ENCODE measurements around the gene GLIS1. TPM values are rescaled to one million over a fixed set of nuclear protein-coding genes. Genes with fewer than 3 reads are reported as not detected.

GLIS1 gene
- total and polyA plus RNA-seq, 2 of the 8 experiments (the other 6 are each of a cell fraction or from before 2014, with no cell fraction given): 0.15 to 0.22 TPM

GRCh38 chr1:53616511-53616910 is 122.5 kb downstream of the GLIS1 start:
- no peak for FAIRE-seq
- CTCF ChIA-PET (ENCODE audit: partially characterized antibody): interaction anchor here (0.7 to 3.7 kb wide), 22 partner anchors 10 to 145 kb away, joined by 3 to 18 read pairs (median 4); no protein-coding TSS in a partner anchor
- H3K79me2 ChIP-seq (ENCODE audit: control insufficient read depth in 1 of 2, insufficient read depth in 2 of 2, low read length in 2 of 2): no peaks in the 10 kb centered on the region
- TF ChIP-seq USF2 (IDR thresholded peaks at IDR 0.05; ENCODE audit: low read length) (no peak), MAFK (IDR thresholded peaks at IDR 0.05; ENCODE audit: low read depth, low read length) (no peak), SP1 (IDR thresholded peaks at IDR 0.05; ENCODE audit: low read depth, low read length) (no peak), RNF2 (IDR thresholded peaks at IDR 0.05; ENCODE audit: borderline replicate concordance, low read depth, low read length, missing control alignments, poor library complexity, severe bottlenecking) (no peak), NRF1 (IDR thresholded peaks at IDR 0.05; ENCODE audit: low read depth, low read length) (no peak), TCF12 (IDR thresholded peaks at IDR 0.05; ENCODE audit: low read depth, low read length) (no peak), CBX8 (IDR thresholded peaks at IDR 0.05; ENCODE audit: borderline replicate concordance, low read depth, low read length) (no peak), TEAD4 (IDR thresholded peaks at IDR 0.05; ENCODE audit: low read depth, low read length) (no peak), EZH2 (IDR thresholded peaks at IDR 0.05; ENCODE audit: low read depth, low read length, severe bottlenecking) (no peak), GABPA (IDR thresholded peaks at IDR 0.05; ENCODE audit: borderline replicate concordance, insufficient read depth, low read length) (no peak), RFX5 (IDR thresholded peaks at IDR 0.05; ENCODE audit: borderline replicate concordance, low read depth, low read length) (no peak), POLR2AphosphoS5 (IDR thresholded peaks at IDR 0.05; ENCODE audit: low read depth, low read length) (no peak), EP300 (IDR thresholded peaks at IDR 0.05; ENCODE audit: borderline replicate concordance in 1 of 2, low read depth in 2 of 2, low read length in 2 of 2) (no peak)

More at GRCh38 chr1:53616511-53616910, 122.5 kb downstream of the GLIS1 start:
- no peaks in the 10 kb centered on the region; a peak in 1 of 4 replicates for H3K9me3 ChIP-seq (ENCODE audit: insufficient read depth in 2 of 2, low read depth in 1 of 2, low read length in 1 of 2)
- no peaks in the 10 kb centered on the region for H4K20me1 ChIP-seq (replicated peaks in 1 of 2; ENCODE audit: control insufficient read depth in 1 of 2, insufficient read depth in 2 of 2, low read length in 2 of 2)
- H2BK120ac ChIP-seq (replicated peaks; ENCODE audit: low read depth, low read length): no peak overlapping the region
- H3K9ac ChIP-seq (replicated peaks in 1 of 4; ENCODE audit: extremely low read depth in 1 of 4, low read depth in 3 of 4, low read length in 3 of 4): no peak overlapping the region
- POLR2A ChIA-PET (ENCODE audit: partially characterized antibody): no interaction called here
- H2BK12ac ChIP-seq (ENCODE audit: low read depth, low read length): no peak overlapping the region
- H3K23ac ChIP-seq (ENCODE audit: insufficient read length): no peak overlapping the region
- H4K91ac ChIP-seq (replicated peaks; ENCODE audit: insufficient read length, low read length): no peak overlapping the region
- DNase-seq (ENCODE audit: low read depth in 1 of 2, low spot score in 2 of 2): no peak
- no peak overlapping the region for H3K56ac ChIP-seq (replicated peaks; ENCODE audit: insufficient read length, low read depth, low read length)
- H3K4me3 ChIP-seq (ENCODE audit: extremely low read depth in 1 of 4, insufficient read depth in 2 of 4, low read depth in 3 of 4, low read length in 4 of 4): no peak overlapping the region
- WGBS, 2 experiments (ENCODE audit: extremely low coverage in 1 of 2, insufficient coverage in 1 of 2, insufficient read length in 1 of 2, insufficient replicate concordance in 2 of 2, low coverage in 1 of 2, low lambda C conversion rate in 2 of 2, missing lambda C conversion rate in 1 of 2): 65% methylated on average over 5 of the region's 5 CpGs; no CpG with 5 or more reads in 1 of the 2 experiments
- no peak overlapping the region for H2BK20ac ChIP-seq (ENCODE audit: low read length)
- H4K5ac ChIP-seq (ENCODE audit: insufficient read length, low read depth, low read length): no peak overlapping the region
- H3K27me3 ChIP-seq (replicated peaks in 1 of 4; ENCODE audit: control insufficient read depth in 3 of 4, extremely low read depth in 1 of 4, insufficient read depth in 3 of 4, low read length in 3 of 4): no peaks in the 10 kb centered on the region
- no peak overlapping the region for H2AK5ac ChIP-seq (ENCODE audit: low read depth, low read length)
- H3K27ac ChIP-seq (ENCODE audit: low read depth, low read length): no peak overlapping the region
- H3K79me1 ChIP-seq (ENCODE audit: low read depth, low read length): no peaks in the 10 kb centered on the region
- H3K4me2 ChIP-seq (ENCODE audit: insufficient read depth in 1 of 2, low read depth in 2 of 2, low read length in 2 of 2): no peak overlapping the region
- no peak overlapping the region for H2BK15ac ChIP-seq (ENCODE audit: low read length)
- H2AFZ ChIP-seq (ENCODE audit: low read length): no peak overlapping the region
- peaks cover 2 to 3% (median 3%) of the 10 kb centered on the region in 4 experiments; a peak in 5 of 7 replicates for H3K4me1 ChIP-seq (replicated peaks in 1 of 4; ENCODE audit: control insufficient read depth in 3 of 4, insufficient read depth in 4 of 4, low read length in 3 of 4)
- no peak overlapping the region for H2BK5ac ChIP-seq (ENCODE audit: low read depth, low read length)
- no peak overlapping the region for H3K18ac ChIP-seq (ENCODE audit: extremely low read depth, low read length)
- no peak overlapping the region for H3K14ac ChIP-seq (ENCODE audit: insufficient read length)
- no peak overlapping the region for H4K8ac ChIP-seq (ENCODE audit: extremely low read depth, insufficient read depth, low read length)
- H3K36me3 ChIP-seq (ENCODE audit: control insufficient read depth in 2 of 4, insufficient read depth in 4 of 4, low read length in 3 of 4): no peaks in the 10 kb centered on the region
- no peak overlapping the region for H3K4ac ChIP-seq (replicated peaks; ENCODE audit: insufficient read length, low read depth, low read length)
- no peaks in the 10 kb centered on the region for H3K23me2 ChIP-seq (ENCODE audit: low read depth, low read length)

All from H1 (cell line).